ENCODE results near the gene HOXC6. TPM values are rescaled to one million over a fixed set of nuclear protein-coding genes. Genes with fewer than 3 reads are reported as not detected.

HOXC6 gene
- total RNA-seq, 1 donor from 2014 or later, result not detected

- no peak overlapping the region for H3K4me3 Mint-ChIP-seq (ENCODE audit: unreplicated experiment)
- TF ChIP-seq CTCF (IDR thresholded peaks at IDR 0.05), result no peak
- DNase-seq (ENCODE audit: extremely low spot score, unreplicated experiment), result no peak
- no peaks in the 10 kb centered on the region for H3K4me1 Mint-ChIP-seq (ENCODE audit: unreplicated experiment)
- peaks cover 67% of the 10 kb centered on the region for H3K27me3 Mint-ChIP-seq (ENCODE audit: unreplicated experiment)
- H3K27ac Mint-ChIP-seq (ENCODE audit: unreplicated experiment), result no peak overlapping the region
- H3K9me3 Mint-ChIP-seq (ENCODE audit: unreplicated experiment), result no peaks in the 10 kb centered on the region
- no peaks in the 10 kb centered on the region for H3K36me3 Mint-ChIP-seq (ENCODE audit: unreplicated experiment)
Measured at GRCh38 chr12:54060975-54061778, 32.9 kb downstream of the HOXC6 start.

GRCh38 chr12:54065677-54066076 is 37.4 kb downstream of the HOXC6 start:
- Mint-ChIP-seq H3K4me3 (ENCODE audit: unreplicated experiment) (no peak overlapping the region), H3K36me3 (ENCODE audit: unreplicated experiment) (no peaks in the 10 kb centered on the region), H3K27me3 (ENCODE audit: unreplicated experiment) (peaks cover 52% of the 10 kb centered on the region), H3K27ac (ENCODE audit: unreplicated experiment) (no peak overlapping the region), H3K4me1 (ENCODE audit: unreplicated experiment) (no peaks in the 10 kb centered on the region), H3K9me3 (ENCODE audit: unreplicated experiment) (no peaks in the 10 kb centered on the region)
- DNase-seq (ENCODE audit: extremely low spot score, unreplicated experiment), result no peak
- no peak for TF ChIP-seq CTCF (IDR thresholded peaks at IDR 0.05)

GRCh38 chr12:54066408-54066807 is 38.2 kb downstream of the HOXC6 start:
- TF ChIP-seq CTCF (IDR thresholded peaks at IDR 0.05), result no peak
- H3K4me1 Mint-ChIP-seq (ENCODE audit: unreplicated experiment), result no peaks in the 10 kb centered on the region
- H3K9me3 Mint-ChIP-seq (ENCODE audit: unreplicated experiment), result no peaks in the 10 kb centered on the region
- no peak overlapping the region for H3K4me3 Mint-ChIP-seq (ENCODE audit: unreplicated experiment)
- H3K27me3 Mint-ChIP-seq (ENCODE audit: unreplicated experiment), result peaks cover 56% of the 10 kb centered on the region
- no peaks in the 10 kb centered on the region for H3K36me3 Mint-ChIP-seq (ENCODE audit: unreplicated experiment)
- no peak overlapping the region for H3K27ac Mint-ChIP-seq (ENCODE audit: unreplicated experiment)
- no peak for DNase-seq (ENCODE audit: extremely low spot score, unreplicated experiment)

GRCh38 chr12:54068418-54069070 is 40.3 kb downstream of the HOXC6 start:
- Mint-ChIP-seq H3K4me3 (ENCODE audit: unreplicated experiment) (no peak overlapping the region), H3K27me3 (ENCODE audit: unreplicated experiment) (peaks cover 42% of the 10 kb centered on the region), H3K27ac (ENCODE audit: unreplicated experiment) (no peak overlapping the region), H3K36me3 (ENCODE audit: unreplicated experiment) (no peaks in the 10 kb centered on the region), H3K4me1 (ENCODE audit: unreplicated experiment) (no peaks in the 10 kb centered on the region), H3K9me3 (ENCODE audit: unreplicated experiment) (no peaks in the 10 kb centered on the region)
- TF ChIP-seq CTCF (IDR thresholded peaks at IDR 0.05), result no peak
- DNase-seq (ENCODE audit: extremely low spot score, unreplicated experiment), result no peak

- H3K4me3 Mint-ChIP-seq (ENCODE audit: unreplicated experiment), result no peak overlapping the region
- no peak for DNase-seq (ENCODE audit: extremely low spot score, unreplicated experiment)
- H3K9me3 Mint-ChIP-seq (ENCODE audit: unreplicated experiment), result no peaks in the 10 kb centered on the region
- H3K27me3 Mint-ChIP-seq (ENCODE audit: unreplicated experiment), result peaks cover 45% of the 10 kb centered on the region
- no peaks in the 10 kb centered on the region for H3K36me3 Mint-ChIP-seq (ENCODE audit: unreplicated experiment)
- no peaks in the 10 kb centered on the region for H3K4me1 Mint-ChIP-seq (ENCODE audit: unreplicated experiment)
- TF ChIP-seq CTCF (IDR thresholded peaks at IDR 0.05), result no peak
- no peak overlapping the region for H3K27ac Mint-ChIP-seq (ENCODE audit: unreplicated experiment)
Measured at GRCh38 chr12:54071942-54072341, 43.7 kb downstream of the HOXC6 start.

Measured in osteocyte (in vitro differentiated cells).